NCI-H345 (cell line): ENCODE measurements around the gene KRTAP5-5.
"Not testable (repeated sequence)": the region's sequence is repeated elsewhere in the genome, so short reads cannot be mapped to it uniquely, and the experiment has no call there.

Experiments
- DNase-seq: peaks from one replicate; lab custom pipeline; 2025; lab: John Stamatoyannopoulos, UW

KRTAP5-5 gene

GRCh38 chr11:1642288-1643145 is 12.9 kb downstream of the KRTAP5-5 start:
- no peak for DNase-seq

- DNase-seq: no peak
These were observed 13.6 kb downstream of the KRTAP5-5 start for GRCh38 chr11:1643146-1643690.

GRCh38 chr11:1644601-1645356 is 15.2 kb downstream of the KRTAP5-5 start:
- no peak for DNase-seq

- no peak for DNase-seq
These were observed 15.8 kb downstream of the KRTAP5-5 start for GRCh38 chr11:1645357-1645821.

GRCh38 chr11:1646540-1646939 is 17.0 kb downstream of the KRTAP5-5 start:
- DNase-seq: not testable (repeated sequence)

GRCh38 chr11:1647901-1648652 is 18.5 kb downstream of the KRTAP5-5 start:
- no peak for DNase-seq

- DNase-seq: no peak
These were observed 19.3 kb downstream of the KRTAP5-5 start for GRCh38 chr11:1648653-1649420.

GRCh38 chr11:1650034-1650917 is 20.7 kb downstream of the KRTAP5-5 start:
- no peak for DNase-seq

GRCh38 chr11:1650918-1651262 is 21.3 kb downstream of the KRTAP5-5 start:
- DNase-seq: peak; percentile 13

- no peak for DNase-seq
These were observed 21.9 kb downstream of the KRTAP5-5 start for GRCh38 chr11:1651411-1651980.

GRCh38 chr11:1652026-1652425 is 22.5 kb downstream of the KRTAP5-5 start:
- no peak for DNase-seq

- DNase-seq: no peak
These were observed 22.8 kb downstream of the KRTAP5-5 start for GRCh38 chr11:1652442-1652770.

GRCh38 chr11:1652771-1653540 is 23.4 kb downstream of the KRTAP5-5 start:
- DNase-seq: peak; percentile 70

GRCh38 chr11:1653541-1654387 is 24.2 kb downstream of the KRTAP5-5 start:
- no peak for DNase-seq

GRCh38 chr11:1654388-1655167 is 25.0 kb downstream of the KRTAP5-5 start:
- no peak for DNase-seq

- peak; percentile 45 for DNase-seq
These were observed 25.8 kb downstream of the KRTAP5-5 start for GRCh38 chr11:1655168-1656060.

GRCh38 chr11:1656061-1656441 is 26.5 kb downstream of the KRTAP5-5 start:
- DNase-seq: no peak
